NCI-H2029 treated with DMSO at 0.1 percent for 48 hours (cell line): ENCODE measurements around the gene CPLX3.

Experiments used
- DNase-seq: peaks from one replicate; lab custom pipeline; 2025; lab: John Stamatoyannopoulos, UW

Gene CPLX3

DNA sequence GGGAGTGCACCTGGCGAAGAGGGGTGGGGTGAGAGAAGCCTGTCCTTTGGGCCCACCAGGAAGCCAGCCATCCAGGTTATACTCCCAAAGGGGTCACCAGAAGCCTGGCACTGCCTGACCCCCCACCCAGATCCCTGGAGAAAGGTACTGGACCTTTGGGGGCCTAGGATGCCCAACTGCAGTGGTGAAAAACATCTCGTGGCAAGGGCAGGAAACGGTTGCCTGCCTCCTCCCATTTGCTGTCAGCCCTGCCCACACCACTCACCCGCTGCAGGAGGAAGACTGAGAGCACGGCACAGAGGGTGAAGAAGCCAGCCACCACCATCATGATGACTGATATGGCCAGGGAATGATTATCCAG lies 18.8 kb downstream of the CPLX3 start:
- DNase-seq = no peak

DNA sequence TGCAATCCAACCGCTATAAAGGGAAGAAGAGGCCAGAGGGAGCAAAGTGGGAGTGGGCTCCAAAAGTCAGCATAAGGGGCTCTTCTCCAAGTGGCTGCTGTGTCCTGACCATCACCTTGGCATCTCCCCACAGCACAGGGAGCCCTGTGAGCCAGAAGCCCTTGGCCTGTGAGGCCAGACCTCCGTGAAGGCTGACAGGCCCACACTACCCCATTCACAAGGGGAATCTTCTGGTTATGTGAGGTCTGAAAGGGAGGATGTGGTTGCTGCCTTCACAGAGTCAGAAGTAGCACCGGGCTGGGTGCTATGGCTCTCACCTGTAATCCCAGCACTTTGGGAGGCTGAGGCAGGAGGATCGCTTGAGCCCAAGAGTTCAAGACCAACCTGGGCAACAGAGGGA lies 19.2 kb downstream of the CPLX3 start:
- no peak for DNase-seq

GRCh38 chr15:74847432-74847831 lies 21.0 kb downstream of the CPLX3 start:
- DNase-seq = no peak

GRCh38 chr15:74850393-74850792 lies 24.0 kb downstream of the CPLX3 start:
- no peak for DNase-seq

DNA sequence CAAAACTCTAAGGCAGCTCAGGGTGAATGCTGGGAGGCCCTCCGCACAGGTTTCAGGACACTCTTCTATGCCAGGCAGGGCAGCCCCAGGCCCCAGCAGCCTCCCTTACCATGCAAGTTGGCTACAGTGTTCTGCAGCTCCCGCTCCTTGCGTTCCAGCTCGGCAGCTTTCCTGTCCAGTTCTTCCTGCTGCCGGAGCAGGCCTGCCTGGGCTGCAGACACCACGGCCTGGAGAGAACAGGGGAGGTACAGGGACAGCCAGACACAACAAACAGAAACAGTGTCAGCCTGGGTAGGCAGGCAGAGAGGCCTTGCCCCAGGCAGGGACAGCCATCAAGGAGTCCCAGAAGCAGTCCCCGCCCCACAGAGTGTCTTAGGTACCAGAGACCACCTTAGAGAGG lies 25.5 kb downstream of the CPLX3 start:
- DNase-seq = no peak

DNA sequence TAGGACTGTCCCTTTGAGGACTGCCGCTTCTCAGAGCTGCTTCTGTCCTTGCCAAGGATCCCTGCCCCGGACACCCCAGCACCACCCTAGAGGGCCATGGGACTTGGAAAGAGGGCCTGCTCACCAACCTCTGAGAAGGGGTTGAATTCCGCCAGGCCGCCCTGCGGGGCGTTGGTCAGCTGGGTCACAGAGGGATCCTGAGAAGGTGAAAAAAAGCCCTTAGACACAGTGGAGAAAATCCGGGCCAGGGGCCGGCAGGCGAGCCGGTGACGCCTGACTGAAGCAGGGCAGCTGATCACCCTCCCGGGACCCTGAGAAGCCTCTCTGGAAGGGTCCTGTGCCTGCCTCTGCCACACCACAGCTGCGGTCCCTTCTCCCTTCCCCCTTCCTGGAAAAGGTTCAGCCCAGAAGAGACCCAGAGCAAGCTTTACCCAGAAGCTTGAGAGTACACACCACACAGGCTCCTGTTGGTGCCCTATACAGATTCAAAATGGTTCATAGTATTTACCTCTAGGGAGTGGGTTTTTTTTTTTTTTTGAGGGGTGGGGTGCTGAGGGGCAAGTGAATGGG lies 28.1 kb downstream of the CPLX3 start:
- DNase-seq = no peak

DNA sequence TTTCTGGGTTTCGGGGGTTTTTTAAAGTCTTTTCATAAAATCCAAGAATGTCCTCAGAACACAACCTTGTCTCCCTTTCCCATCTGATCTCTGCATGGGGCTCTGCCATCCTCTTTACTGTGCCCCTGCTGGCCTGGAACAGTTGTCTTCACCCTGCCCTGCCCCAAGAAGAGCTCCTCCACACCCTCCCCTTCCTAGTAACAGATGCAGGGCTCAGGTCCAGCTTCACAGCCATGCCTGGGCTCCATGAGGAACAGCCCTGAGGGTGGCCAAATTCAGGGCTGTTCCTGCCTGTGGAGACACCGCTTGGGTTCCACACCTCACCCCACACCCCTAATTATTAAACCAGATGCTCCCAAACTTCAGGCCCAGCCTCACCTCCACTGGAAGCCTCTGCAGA lies 29.4 kb downstream of the CPLX3 start:
- no peak for DNase-seq

DNA sequence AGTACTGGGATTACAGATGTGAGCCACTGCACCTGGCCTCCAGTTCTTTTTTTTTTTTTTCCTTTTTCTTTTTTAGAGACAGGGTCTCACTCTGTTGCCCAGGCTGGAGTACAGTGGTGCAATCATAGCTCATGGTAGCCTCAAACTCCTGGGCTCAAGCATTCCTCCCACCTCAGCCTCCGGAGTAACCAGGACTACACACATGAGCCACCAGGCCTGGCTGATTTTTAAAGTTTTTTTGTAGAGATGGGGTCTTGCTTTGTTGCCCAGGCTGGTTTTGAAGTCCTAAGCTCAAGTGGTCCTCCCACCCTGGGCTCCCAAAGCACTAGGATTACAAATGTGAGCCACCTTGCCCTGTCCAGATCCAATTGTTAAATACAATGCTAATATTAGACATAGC lies 30.1 kb downstream of the CPLX3 start:
- DNase-seq = no peak

DNA sequence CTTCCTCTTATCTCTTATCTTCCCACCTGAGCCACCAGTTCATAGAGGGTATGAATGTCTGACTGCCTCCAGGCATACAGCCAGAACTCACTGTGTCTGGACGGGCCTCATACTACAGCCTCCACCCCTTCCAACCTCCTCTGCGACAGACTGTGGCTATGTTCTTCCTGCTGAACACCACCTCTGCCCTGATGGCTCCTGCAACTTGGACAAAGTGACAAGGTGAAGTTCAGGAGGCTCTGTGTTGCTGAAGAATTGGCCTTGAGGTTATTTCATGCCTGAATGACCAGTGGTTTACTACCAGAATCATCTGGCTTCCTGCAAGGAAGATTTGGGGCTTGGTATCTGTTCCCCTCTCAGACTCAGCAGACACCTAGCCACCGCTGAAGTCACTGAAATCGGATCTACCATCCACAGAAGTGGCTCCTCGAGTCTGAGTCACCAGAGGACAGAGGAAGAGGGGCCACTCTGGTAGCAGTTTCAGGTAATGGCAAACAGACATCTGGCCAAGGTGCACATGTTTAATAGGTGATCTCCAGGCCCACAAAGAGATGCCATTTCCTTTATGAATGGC lies 30.7 kb downstream of the CPLX3 start:
- peak; percentile 73 for DNase-seq

GRCh38 chr15:74857671-74858368 lies 31.4 kb downstream of the CPLX3 start:
- DNase-seq = no peak

- no peak for DNase-seq
Observed at GRCh38 chr15:74858369-74858740, 31.9 kb downstream of the CPLX3 start.

GRCh38 chr15:74863239-74864056 lies 37.0 kb downstream of the CPLX3 start:
- no peak for DNase-seq

DNA sequence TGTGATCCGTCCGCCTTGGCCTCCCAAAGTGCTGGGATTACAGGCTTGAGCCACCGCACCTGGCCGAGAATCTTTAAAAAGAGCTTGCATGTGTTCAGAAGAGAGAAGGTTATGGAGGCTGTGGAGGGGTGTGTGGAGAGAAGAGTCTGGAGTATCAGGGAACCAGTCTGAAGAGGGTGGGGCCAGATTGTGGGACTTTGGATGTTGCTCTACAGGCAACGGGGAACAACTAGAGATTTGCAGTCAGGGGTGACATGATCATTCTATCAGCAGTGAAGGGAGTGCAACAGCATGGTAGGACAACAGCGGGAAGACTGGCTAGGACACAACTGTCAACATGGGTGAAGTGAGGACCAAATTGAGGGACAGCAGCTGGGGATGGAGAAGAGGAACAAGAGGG lies 37.9 kb downstream of the CPLX3 start:
- DNase-seq = no peak

GRCh38 chr15:74865316-74865715 lies 38.9 kb downstream of the CPLX3 start:
- no peak for DNase-seq

DNA sequence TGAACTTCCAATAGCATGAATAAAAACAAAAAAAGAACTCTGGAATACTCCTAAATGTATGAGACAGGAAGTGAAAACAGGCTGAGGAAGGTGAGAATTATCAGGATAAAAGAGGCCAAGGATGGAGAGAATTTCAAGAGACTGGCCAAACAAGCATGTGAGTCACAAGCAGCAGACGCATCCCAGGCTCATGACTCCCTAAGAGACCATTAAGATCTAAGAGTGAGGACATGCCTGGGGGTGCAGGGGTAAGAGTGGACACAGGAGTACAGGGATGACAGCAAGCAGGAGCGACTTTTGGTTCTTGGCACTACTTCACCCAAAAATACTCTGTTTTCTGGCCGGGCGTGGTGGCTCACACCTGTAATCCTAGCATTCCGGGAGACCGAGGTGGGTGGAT lies 39.7 kb downstream of the CPLX3 start:
- DNase-seq = no peak

GRCh38 chr15:74867466-74868038 lies 41.1 kb downstream of the CPLX3 start:
- no peak for DNase-seq

DNA sequence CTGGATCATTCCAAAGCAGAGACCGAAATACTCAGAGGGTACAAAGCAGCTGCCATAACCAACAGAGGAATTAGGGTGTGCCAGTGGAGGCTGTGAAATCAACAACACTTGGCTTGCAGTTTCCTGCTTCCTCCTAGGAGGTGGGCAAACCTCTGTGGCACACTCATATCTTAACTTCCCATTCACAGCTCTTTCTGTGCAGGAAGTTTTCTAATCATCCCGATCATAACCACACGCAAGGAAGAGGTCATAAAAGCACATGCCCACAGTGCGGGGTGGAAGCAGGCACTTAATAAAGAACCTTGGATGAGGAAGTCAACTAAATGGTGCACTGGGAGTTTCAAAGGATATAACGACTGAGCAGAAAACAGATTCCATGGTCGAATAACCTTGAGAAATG lies 41.6 kb downstream of the CPLX3 start:
- DNase-seq = no peak

DNA sequence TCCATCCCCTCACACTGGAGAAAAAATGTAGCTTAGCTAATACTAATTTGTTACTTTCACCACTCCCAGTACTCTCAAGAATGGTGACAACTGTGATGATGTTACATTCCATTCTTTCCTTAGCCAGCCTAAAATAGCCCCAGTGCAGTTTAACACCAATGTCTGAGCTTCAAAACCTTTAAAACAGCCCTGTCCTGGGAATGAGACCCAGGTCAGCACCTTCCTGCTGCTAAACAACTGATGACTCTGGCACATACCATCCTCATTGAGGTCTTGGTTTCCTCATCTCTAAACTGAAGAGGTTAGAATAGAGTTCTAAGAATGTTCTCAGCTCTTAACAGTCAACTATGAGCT lies 42.9 kb downstream of the CPLX3 start:
- no peak for DNase-seq

- DNase-seq = no peak
Observed at GRCh38 chr15:74869726-74870407, 43.4 kb downstream of the CPLX3 start.

- DNase-seq = no peak
Observed at GRCh38 chr15:74870436-74871215, 44.2 kb downstream of the CPLX3 start.

DNA sequence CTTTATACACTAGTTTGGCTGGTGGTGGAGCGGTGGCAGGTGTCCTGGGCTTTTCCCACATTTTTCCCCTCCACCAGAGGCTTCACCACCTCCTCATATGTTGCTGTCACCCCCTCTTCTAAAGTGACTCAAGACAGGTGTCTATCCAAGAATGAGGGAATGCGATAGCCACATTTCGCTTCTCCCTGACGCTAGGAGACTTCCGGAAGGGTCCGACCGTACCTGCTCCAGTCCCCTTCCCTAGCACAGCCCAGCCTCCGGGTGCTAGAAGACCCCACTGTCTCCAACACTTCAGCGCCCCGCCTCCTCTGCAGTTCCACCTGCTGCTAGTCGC lies 46.2 kb downstream of the CPLX3 start:
- DNase-seq = no peak
